ENCODE results near the gene PLEKHH1. TPM values are rescaled to one million over a fixed set of nuclear protein-coding genes. Genes with fewer than 3 reads are reported as not detected.
A peak's percentile ranks its signal among the peaks of the same experiment; 100 is the strongest.

PLEKHH1 gene
- total and polyA plus RNA-seq, 2 of the 8 experiments (the other 6 are each of a cell fraction or from before 2014, with no cell fraction given) = 28.3 to 33.3 TPM

DNA sequence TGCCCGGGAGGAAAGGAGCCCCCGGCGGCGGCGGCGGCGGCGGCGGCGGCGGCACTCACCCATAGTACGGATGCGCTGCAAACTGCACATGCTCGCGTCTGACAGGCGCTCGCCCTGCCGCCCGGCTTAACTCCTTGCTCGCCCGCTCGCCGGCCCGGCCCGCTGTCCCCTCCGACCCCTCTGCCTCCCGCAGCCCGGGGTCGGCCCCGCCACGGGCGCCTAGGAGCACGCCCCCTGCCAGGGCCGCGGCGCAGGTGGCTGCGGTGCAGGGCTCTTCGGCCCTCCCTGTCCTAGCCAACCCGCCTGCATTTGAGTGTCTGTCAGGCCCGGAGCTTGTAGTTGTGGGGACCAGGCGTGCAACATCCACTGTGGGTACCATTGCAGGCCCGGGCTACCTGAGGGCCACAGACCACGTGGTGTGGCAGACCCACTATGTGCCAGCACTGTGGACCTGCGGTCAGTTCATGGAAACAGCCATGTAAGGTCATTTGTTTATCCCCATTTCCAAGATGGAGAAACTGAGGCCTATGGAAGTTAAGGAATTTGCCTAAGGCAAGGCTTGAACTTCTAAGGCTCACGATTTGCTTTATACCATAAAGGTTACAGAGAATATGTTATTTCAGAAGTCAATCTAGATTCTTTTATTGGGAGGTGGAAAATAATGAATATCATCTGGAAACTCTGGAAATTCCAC lies 17.6 kb upstream of the PLEKHH1 start (continued):
- peak in 1 of 2 experiments; percentile 48; a peak in 1 of 3 replicates for TF ChIP-seq EP300 (IDR thresholded peaks at IDR 0.05; ENCODE audit: borderline replicate concordance in 1 of 2, low read depth in 2 of 2, low read length in 2 of 2)
- no peak for TF ChIP-seq POU5F1 (IDR thresholded peaks at IDR 0.05; ENCODE audit: low read depth, low read length)
- TF ChIP-seq RBBP5 (IDR thresholded peaks at IDR 0.05; ENCODE audit: borderline replicate concordance, low read depth, low read length) = no peak
